Measurements from ENCODE around the gene SLC1A7.

The SLC1A7 gene

DNA sequence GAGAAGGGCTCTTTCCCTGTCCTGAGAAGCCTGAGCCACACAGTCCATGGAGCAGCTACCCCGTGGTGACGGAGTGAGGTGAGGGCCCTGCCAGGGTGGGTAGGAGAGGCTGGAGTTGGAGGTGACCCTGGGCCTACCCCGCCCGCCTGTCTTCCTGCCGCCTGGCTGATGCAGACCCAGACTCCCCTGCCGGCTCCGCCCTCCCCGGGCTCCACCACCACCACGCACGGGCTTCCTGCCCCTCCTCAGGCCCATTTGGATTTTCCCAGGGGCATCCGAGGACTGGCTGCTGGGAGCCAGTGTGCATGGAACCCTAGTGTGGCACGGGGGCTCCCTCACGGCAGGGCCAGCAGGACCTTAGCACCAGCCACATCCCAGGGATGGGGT is 47.9 kb downstream of the SLC1A7 start:
- no peak for DNase-seq (ENCODE audit: low read depth)
- TF ChIP-seq, protein P1, sequence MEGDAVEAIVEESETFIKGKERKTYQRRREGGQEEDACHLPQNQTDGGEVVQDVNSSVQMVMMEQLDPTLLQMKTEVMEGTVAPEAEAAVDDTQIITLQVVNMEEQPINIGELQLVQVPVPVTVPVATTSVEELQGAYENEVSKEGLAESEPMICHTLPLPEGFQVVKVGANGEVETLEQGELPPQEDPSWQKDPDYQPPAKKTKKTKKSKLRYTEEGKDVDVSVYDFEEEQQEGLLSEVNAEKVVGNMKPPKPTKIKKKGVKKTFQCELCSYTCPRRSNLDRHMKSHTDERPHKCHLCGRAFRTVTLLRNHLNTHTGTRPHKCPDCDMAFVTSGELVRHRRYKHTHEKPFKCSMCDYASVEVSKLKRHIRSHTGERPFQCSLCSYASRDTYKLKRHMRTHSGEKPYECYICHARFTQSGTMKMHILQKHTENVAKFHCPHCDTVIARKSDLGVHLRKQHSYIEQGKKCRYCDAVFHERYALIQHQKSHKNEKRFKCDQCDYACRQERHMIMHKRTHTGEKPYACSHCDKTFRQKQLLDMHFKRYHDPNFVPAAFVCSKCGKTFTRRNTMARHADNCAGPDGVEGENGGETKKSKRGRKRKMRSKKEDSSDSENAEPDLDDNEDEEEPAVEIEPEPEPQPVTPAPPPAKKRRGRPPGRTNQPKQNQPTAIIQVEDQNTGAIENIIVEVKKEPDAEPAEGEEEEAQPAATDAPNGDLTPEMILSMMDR (conservative IDR thresholded peaks at IDR 0.05; ENCODE audit: control insufficient read depth, insufficient read depth, low read depth, low read length): no peak
- no peak overlapping the region for H3K4me3 ChIP-seq (ENCODE audit: control insufficient read depth, low read depth, low read length)

DNA sequence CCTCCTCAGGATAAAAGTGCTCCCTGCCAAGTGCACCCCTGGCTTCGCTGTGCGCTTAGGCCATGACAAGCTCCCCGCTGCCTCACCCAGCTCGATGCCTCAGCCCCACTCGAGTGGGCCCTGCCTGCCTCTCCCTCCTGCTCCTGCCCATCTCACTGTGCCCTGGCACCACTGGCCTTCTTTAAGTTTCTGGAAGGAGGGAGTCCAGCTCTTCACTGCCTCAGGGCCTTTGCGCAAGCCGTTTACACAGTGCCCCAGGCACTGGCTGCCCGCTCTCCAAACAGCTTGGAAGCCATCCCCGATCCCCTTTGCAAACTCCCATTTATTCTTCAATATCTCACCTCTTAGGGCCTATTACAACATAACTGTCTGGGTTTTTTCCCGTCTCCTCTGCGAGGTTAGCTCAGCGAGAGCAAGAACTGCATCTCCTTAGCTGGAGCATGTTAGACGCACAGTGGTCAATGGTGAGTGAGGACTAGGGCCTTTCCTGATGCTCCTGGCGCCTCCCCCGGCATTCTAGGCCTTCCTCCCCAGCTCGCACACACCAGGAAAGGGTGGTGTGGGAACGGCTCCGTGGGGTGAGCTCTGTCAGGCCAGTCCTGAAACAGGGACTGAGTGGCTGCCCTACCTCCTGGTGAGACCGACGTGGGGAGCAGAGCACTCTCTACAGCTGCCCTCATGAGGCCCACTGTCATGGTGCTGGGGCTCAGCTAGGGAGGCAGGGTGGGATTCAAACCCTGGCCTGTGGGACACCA is 48.5 kb downstream of the SLC1A7 start:
- TF ChIP-seq, protein P1 (conservative IDR thresholded peaks at IDR 0.05; ENCODE audit: control insufficient read depth, insufficient read depth, low read depth, low read length): no peak
- no peak for DNase-seq (ENCODE audit: low read depth)
- no peak overlapping the region for H3K4me3 ChIP-seq (ENCODE audit: control insufficient read depth, low read depth, low read length)

DNA sequence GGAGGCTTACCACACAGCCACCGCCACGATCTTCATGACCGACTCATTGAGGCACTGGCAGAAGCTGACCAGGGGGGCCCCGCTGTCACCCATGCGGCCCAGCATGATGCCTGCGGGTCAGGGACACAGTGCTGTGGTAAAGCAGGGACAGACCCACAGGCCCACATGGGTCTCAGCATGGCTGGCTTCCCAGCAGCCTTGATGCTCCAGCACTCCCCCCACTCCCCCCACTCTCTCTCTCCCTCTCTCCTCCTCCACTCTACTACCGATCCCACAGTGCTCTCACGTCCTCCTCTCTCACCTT is 49.0 kb downstream of the SLC1A7 start:
- DNase-seq (ENCODE audit: low read depth): no peak
- TF ChIP-seq, protein P1 (conservative IDR thresholded peaks at IDR 0.05; ENCODE audit: control insufficient read depth, insufficient read depth, low read depth, low read length): no peak
- H3K4me3 ChIP-seq (ENCODE audit: control insufficient read depth, low read depth, low read length): no peak overlapping the region

DNA sequence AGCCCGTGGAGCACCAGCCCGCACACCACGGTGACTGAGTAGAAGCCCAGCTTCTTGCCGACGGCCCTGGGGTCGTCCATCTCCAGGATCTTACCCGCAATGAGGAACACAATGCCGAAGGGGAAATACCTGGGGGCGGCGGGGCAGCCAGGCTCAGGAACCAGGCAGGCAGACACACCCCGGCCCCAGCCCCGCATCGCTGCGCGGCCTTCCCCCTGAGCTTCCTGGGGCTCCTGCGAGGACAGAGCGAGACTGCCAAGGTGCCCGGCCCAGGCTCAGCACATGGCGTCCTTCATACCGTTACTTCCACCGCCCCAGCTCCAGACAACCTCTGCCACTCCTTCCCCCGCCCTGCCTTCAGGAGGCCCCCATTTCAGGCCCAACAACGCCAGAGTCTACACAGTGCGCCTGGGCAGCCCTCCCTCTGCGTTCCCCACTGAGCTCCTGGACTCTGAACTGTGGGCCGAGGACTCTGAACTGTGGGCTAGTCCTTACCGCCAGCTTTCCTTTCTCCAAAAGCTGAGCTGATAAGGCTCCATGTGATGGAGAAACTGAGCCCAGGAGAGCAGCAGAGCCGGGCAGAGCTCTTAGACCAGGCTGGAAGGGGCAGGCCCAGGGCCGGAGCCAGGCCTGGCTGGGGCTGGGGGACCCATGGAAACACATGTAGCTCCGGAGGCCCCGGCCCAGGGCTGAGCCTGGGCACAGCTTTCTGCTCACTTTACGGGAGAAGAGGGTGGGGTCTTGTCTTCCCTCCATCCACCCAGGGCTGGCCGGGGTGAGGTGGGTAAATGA is 49.6 kb downstream of the SLC1A7 start:
- no peak for DNase-seq (ENCODE audit: low read depth)
- TF ChIP-seq, protein P1 (conservative IDR thresholded peaks at IDR 0.05; ENCODE audit: control insufficient read depth, insufficient read depth, low read depth, low read length): no peak
- no peak overlapping the region for H3K4me3 ChIP-seq (ENCODE audit: control insufficient read depth, low read depth, low read length)

DNA sequence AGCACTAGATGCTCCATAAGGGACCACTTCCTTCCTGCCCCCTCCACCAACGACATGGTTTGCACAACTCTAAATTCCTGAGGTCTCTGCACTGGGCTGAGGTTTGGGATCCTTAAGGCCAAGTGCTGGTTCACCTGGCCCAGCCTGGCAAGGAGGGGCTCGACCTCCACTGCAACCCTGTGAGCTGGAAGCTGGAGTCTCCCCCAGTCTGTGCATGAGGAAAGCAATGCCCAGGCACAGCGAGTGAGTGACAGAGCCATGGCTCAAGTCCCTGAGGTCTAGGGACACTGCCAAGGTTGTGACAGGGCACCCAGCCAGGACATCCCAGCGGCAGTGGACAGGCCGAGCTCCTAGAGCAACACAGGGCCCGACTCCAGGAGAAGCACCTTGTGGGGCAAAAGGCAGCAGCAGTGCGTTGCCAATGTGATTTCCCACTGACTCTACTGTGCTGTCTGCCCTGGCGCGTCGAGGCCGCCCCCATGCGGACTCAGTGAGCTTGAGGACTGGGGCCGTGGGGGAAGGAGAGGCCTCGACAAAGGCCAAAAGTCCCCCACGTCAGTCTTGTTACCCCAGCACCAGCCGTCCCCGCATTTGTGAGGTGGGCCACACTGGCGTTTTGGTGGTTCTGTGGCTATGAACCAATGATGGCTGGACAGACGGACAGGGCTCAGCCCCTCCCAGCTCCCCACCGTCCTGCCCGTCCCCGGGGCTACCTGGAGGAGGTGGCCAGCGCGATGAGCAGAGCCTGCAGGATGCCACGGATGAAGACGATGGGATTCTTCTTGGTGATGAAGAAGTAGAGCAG is 50.4 kb downstream of the SLC1A7 start:
- DNase-seq (ENCODE audit: low read depth): no peak
- H3K4me3 ChIP-seq (ENCODE audit: control insufficient read depth, low read depth, low read length): no peak overlapping the region
- TF ChIP-seq, protein P1 (conservative IDR thresholded peaks at IDR 0.05; ENCODE audit: control insufficient read depth, insufficient read depth, low read depth, low read length): no peak

DNA sequence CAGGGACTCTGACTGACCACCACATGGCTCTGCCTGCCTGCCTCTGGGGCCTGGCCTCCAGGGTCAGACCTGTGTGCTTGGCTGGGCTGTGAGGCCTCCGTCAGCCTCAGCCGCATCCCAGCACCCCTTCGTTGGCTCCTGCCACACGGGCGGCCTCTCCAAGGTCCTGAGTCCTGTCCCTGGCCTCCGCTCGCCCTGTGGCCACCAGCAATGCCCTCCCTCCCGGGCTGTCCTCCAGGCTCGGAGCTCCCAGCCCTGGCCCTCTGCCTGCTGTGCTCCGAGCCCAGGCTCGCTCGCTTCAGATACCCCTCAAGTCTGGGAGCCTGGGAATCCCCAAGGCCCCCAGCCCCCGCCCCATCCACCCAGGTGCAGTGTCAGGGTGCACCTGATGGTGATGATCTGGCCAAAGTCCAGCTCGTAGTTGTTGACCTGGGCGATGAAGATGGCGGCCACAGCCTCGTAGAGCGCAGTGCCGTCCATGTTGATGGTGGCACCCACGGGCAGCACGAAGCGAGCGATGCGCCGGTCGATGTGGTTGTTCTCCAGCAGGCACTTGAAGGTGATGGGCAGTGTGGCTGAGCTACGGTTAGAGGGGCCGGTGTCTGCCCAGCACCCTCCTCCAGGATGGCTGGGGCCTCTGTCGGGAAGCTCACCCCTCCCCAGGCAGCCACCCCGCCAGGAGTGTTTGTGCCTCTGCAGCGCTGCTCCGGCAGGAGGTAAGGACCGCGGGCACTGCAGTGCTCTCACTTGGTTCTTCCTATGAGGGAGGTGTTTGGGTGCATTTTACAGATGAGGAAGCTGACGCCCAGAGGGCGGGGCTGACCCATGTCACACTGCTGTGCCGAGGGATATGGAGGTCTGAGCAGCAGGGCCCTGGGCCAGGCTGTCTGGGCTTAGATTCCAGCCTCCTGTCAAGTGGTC is 52.0 kb downstream of the SLC1A7 start:
- no peak overlapping the region for H3K4me3 ChIP-seq (ENCODE audit: control insufficient read depth, low read depth, low read length)
- DNase-seq (ENCODE audit: low read depth): no peak
- TF ChIP-seq, protein P1 (conservative IDR thresholded peaks at IDR 0.05; ENCODE audit: control insufficient read depth, insufficient read depth, low read depth, low read length): no peak
